Ishikawa (cell line): Measurements from ENCODE around the gene INSYN2B.

ENCODE experiments used
- CREB1 ChIP-seq: IDR thresholded peaks from 2 replicates; pipeline ENCODE4 v1.6.1; 2012; ENCODE audit warnings: low read depth
- EGR1 ChIP-seq: IDR thresholded peaks from 2 replicates; pipeline ENCODE4 v1.6.1; 2012
- EP300 ChIP-seq: IDR thresholded peaks from 2 replicates; pipeline ENCODE4 v1.6.1; 2012; ENCODE audit warnings: borderline replicate concordance
- FOXM1 ChIP-seq: IDR thresholded peaks from 2 replicates; pipeline ENCODE4 v1.6.1; 2012; ENCODE audit warnings: low read depth, borderline replicate concordance
- MAX ChIP-seq: IDR thresholded peaks from 2 replicates; pipeline ENCODE4 v1.6.1; 2012
- NFIC ChIP-seq: IDR thresholded peaks from 2 replicates; pipeline ENCODE4 v1.6.1; 2012
- RAD21 ChIP-seq: IDR thresholded peaks from 2 replicates; pipeline ENCODE4 v1.6.1; 2012; ENCODE audit warnings: low read depth
- REST ChIP-seq: IDR thresholded peaks from 2 replicates; pipeline ENCODE4 v1.6.1; 2012; ENCODE audit warnings: low read depth, mild to moderate bottlenecking
- TAF1 ChIP-seq: IDR thresholded peaks from 2 replicates; pipeline ENCODE4 v1.6.1; 2012; ENCODE audit warnings: low read depth, mild to moderate bottlenecking
- TCF12 ChIP-seq: IDR thresholded peaks from 2 replicates; pipeline ENCODE4 v1.6.1; 2012; ENCODE audit warnings: low read depth
- YY1 ChIP-seq: IDR thresholded peaks from 2 replicates; pipeline ENCODE4 v1.6.1; 2012; ENCODE audit warnings: low read depth
- ZBTB7A ChIP-seq: IDR thresholded peaks from 2 replicates; pipeline ENCODE4 v1.6.1; 2012; ENCODE audit warnings: low read depth

- TF ChIP-seq REST, result no peak
- no peak for TF ChIP-seq YY1
- TF ChIP-seq RAD21, result no peak
- no peak for TF ChIP-seq ZBTB7A
- TF ChIP-seq TCF12, result no peak
- no peak for TF ChIP-seq TAF1
- TF ChIP-seq FOXM1, result no peak
- no peak for TF ChIP-seq MAX
- no peak for TF ChIP-seq EP300
- TF ChIP-seq EGR1, result no peak
- TF ChIP-seq CREB1, result no peak
- no peak for TF ChIP-seq NFIC
Measured at GRCh38 chr5:169880785-169881184, 99.5 kb downstream of the INSYN2B start.
